Vagina (tissue), 2 donors: Measurements from ENCODE around the gene SCN4B. TPM values are rescaled to one million over a fixed set of nuclear protein-coding genes. Genes with fewer than 3 reads are reported as not detected.
"Not testable (repeated sequence)": the region's sequence is repeated elsewhere in the genome, so short reads cannot be mapped to it uniquely, and the experiment has no call there.

Experiments
- DNase-seq, 2 donors: peaks; one replicate each; pipeline ENCODE4 v3.0.0-alpha.2; 2017; ENCODE audit errors: extremely low spot score in 2 of 2
- H3K27ac ChIP-seq: fragments of 200-600 bp; sonication (generic); one replicate; pipeline ENCODE4 v1.5.1; 2019
- H3K27me3 ChIP-seq: fragments of 200-600 bp; sonication (generic); one replicate; pipeline ENCODE4 v1.5.1; 2019
- H3K36me3 ChIP-seq, 2 donors: fragments of 200-600 bp; sonication (generic); one replicate each; pipeline ENCODE4 v1.5.1; 2017 to 2019
- H3K4me1 ChIP-seq: fragments of 200-600 bp; sonication (generic); one replicate; pipeline ENCODE4 v1.5.1; 2019
- H3K4me3 ChIP-seq, 2 donors: fragments of 200-600 bp; sonication (generic); 1 replicate in 1 of 2; 2 replicates in 1 of 2; pipeline ENCODE4 v1.5.1; 2016 to 2019
- H3K9me3 ChIP-seq: fragments of 200-600 bp; sonication (generic); one replicate; pipeline ENCODE4 v1.5.1; 2019
- CTCF ChIP-seq, 3 experiments: fragments of 450-650 bp in 2 of 3; fragments of 200-600 bp in 1 of 3; sonication (generic) in 1 of 3; IDR thresholded peaks; one replicate each; pipeline ENCODE4 v1.5.1; 2017 to 2019; ENCODE audit warnings: antibody characterized with exemption in 3 of 3, mild to moderate bottlenecking in 2 of 3, moderate library complexity in 2 of 3
- POLR2A ChIP-seq, 2 donors: fragments of 450-650 bp; IDR thresholded peaks; one replicate each; pipeline ENCODE4 v1.6.1; 2017; ENCODE audit warnings: antibody characterized with exemption in 2 of 2, mild to moderate bottlenecking in 2 of 2, moderate library complexity in 2 of 2
- POLR2AphosphoS5 ChIP-seq, 2 donors: sonication (generic); formaldehyde crosslinking; IDR thresholded peaks; one replicate each; pipeline ENCODE4 v1.9.0; 2017; ENCODE audit warnings: antibody characterized with exemption in 2 of 2, mild to moderate bottlenecking in 2 of 2, low read depth in 1 of 2; ENCODE audit not compliant: insufficient read depth in 1 of 2
- intact Hi-C: fragments of 100-400 bp; cut with DNase I; formaldehyde crosslinking; loops from one replicate; pipeline ENCODE4 v1.15.1; 2023
- total RNA-seq: library from RNA; depleted of rRNA; stranded (reverse); fragments of >200 nt; gene quantifications from one replicate; pipeline ENCODE4 v1.2.3, GENCODE V29; 2016

The SCN4B gene
- total RNA-seq, 1 donor from 2014 or later: 0.98 TPM

- no peaks in the 10 kb centered on the region for H3K9me3 ChIP-seq
These were observed 33.9 kb upstream of the SCN4B start for GRCh38 chr11:118186346-118187107.

GRCh38 chr11:118184784-118185579 lies 32.4 kb upstream of the SCN4B start:
- intact Hi-C loops: no loop called here
- H3K9me3 ChIP-seq: no peaks in the 10 kb centered on the region
- H3K4me1 ChIP-seq: peaks cover 10% of the 10 kb centered on the region
- H3K27me3 ChIP-seq: no peaks in the 10 kb centered on the region
- H3K36me3 ChIP-seq: no peaks in the 10 kb centered on the region
- H3K4me3 ChIP-seq: no peak overlapping the region
- H3K27ac ChIP-seq: no peak overlapping the region
- TF ChIP-seq CTCF (IDR thresholded peaks at IDR 0.05) (no peak), POLR2A (IDR thresholded peaks at IDR 0.05) (no peak), POLR2AphosphoS5 (IDR thresholded peaks at IDR 0.05; ENCODE audit: insufficient read depth in 1 of 2, low read depth in 1 of 2) (no peak)
- no peak for DNase-seq

More at GRCh38 chr11:118186346-118187107, 33.9 kb upstream of the SCN4B start:
- H3K4me1 ChIP-seq: no peaks in the 10 kb centered on the region
- H3K27ac ChIP-seq: no peak overlapping the region
- no peaks in the 10 kb centered on the region for H3K27me3 ChIP-seq
- H3K36me3 ChIP-seq: no peaks in the 10 kb centered on the region
- intact Hi-C loops: no loop called here
- no peak for DNase-seq
- no peak for TF ChIP-seq CTCF (IDR thresholded peaks at IDR 0.05)
- TF ChIP-seq POLR2AphosphoS5 (IDR thresholded peaks at IDR 0.05; ENCODE audit: insufficient read depth in 1 of 2, low read depth in 1 of 2): no peak
- no peak for TF ChIP-seq POLR2A (IDR thresholded peaks at IDR 0.05)
- H3K4me3 ChIP-seq: no peak overlapping the region

DNA sequence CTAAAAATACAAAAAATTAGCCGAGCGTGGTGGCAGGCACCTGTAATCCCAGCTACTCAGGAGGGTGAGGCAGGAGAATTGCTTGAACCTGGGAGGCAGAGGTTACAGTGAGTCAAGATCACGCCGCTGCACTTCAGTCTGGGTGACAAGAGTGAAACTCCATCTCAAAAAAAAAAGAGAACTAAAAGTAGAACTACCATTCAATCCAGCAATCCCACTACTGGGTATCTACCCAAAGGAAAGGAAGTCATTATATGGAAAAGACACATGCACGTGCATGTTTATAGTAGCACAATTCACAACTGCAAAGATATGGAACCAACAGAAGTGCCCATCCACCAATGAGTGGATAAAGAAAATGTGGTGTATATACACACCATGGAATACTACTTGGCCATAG lies 31.1 kb upstream of the SCN4B start:
- H3K9me3 ChIP-seq, H3K36me3 ChIP-seq, DNase-seq, intact Hi-C loops, H3K4me3 ChIP-seq, H3K27ac ChIP-seq, H3K27me3 ChIP-seq: not testable (repeated sequence)
- peaks cover 14% of the 10 kb centered on the region for H3K4me1 ChIP-seq

DNA sequence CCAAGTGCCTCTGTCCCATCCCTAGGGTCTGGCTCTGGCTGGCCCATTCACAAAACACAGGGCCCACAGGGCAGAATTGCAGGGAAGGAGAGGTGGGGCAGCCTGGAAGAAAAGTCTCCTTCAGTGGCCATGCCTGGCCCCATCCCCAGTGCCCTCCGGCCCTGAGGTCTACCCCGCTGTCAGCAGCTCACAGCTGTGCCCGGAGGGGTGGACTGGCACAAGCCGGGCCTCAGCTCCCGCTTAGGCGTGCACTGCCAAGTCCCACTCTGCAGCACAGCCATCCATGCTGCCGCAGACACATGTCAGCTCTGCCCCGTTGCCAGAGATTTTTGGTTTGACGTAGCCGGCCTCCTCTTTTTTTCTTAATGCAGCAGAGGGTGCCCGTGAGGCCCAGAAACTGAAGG lies 27.7 kb upstream of the SCN4B start:
- intact Hi-C loops: no loop called here
- Histone ChIP-seq H3K9me3 (no peaks in the 10 kb centered on the region), H3K4me3 (peak overlapping the region in 1 of 2 donors; percentile 6), H3K27me3 (no peaks in the 10 kb centered on the region), H3K36me3 (no peaks in the 10 kb centered on the region), H3K27ac (no peak overlapping the region), H3K4me1 (peaks cover 23% of the 10 kb centered on the region)
- no peak for TF ChIP-seq CTCF (IDR thresholded peaks at IDR 0.05)
- TF ChIP-seq POLR2AphosphoS5 (IDR thresholded peaks at IDR 0.05; ENCODE audit: insufficient read depth in 1 of 2, low read depth in 1 of 2): no peak
- TF ChIP-seq POLR2A (IDR thresholded peaks at IDR 0.05): no peak
- no peak for DNase-seq

- no peaks in the 10 kb centered on the region for H3K36me3 ChIP-seq
- no peak for DNase-seq
- H3K27me3 ChIP-seq: no peaks in the 10 kb centered on the region
- peak overlapping the region in 1 of 2 donors; percentile 33 for H3K4me3 ChIP-seq
- no peak overlapping the region for H3K27ac ChIP-seq
- TF ChIP-seq POLR2AphosphoS5 (IDR thresholded peaks at IDR 0.05; ENCODE audit: insufficient read depth in 1 of 2, low read depth in 1 of 2) (no peak), CTCF (IDR thresholded peaks at IDR 0.05) (no peak), POLR2A (IDR thresholded peaks at IDR 0.05) (no peak)
- H3K9me3 ChIP-seq: no peaks in the 10 kb centered on the region
- H3K4me1 ChIP-seq: peaks cover 25% of the 10 kb centered on the region
- intact Hi-C loops: no loop called here
These were observed 24.1 kb upstream of the SCN4B start for GRCh38 chr11:118176778-118177134.
